ENCODE results near the gene ERBB3.

- TF ChIP-seq CTCF (conservative IDR thresholded peaks at IDR 0.05; ENCODE audit: low read length), result no peak; the same call in 1 of the 2 replicates
- no peak for TF ChIP-seq EZH2phosphoT487 (IDR thresholded peaks at IDR 0.05; ENCODE audit: borderline replicate concordance, low read depth, low read length)
Observed at GRCh38 chr12:56116267-56117081, 36.5 kb downstream of the ERBB3 start, which contains the start of gene RPL41.
